Lower leg skin (tissue), 4 donors: ENCODE data around the gene TCERG1. TPM values are rescaled to one million over a fixed set of nuclear protein-coding genes. Genes with fewer than 3 reads are reported as not detected.

ENCODE experiments used
- DNase-seq, 2 donors: peaks; one replicate each; pipeline ENCODE4 v3.0.0-alpha.2; 2019; ENCODE audit warnings: low spot score in 2 of 2
- H3K4me3 ChIP-seq: fragments of 200-600 bp; sonication (generic); 2 replicates; pipeline ENCODE4 v1.5.1; 2017; ENCODE audit warnings: mild to moderate bottlenecking, low read depth; ENCODE audit not compliant: poor library complexity, severe bottlenecking
- POLR2A ChIP-seq, 2 donors: fragments of 450-650 bp; IDR thresholded peaks; one replicate each; pipeline ENCODE4 v1.6.1; 2016 to 2017; ENCODE audit warnings: antibody characterized with exemption in 2 of 2, mild to moderate bottlenecking in 1 of 2, moderate library complexity in 1 of 2
- WGBS, 2 donors: methylation state at CpG; one replicate each; pipeline ENCODE4 v1.1.5; 2018; 5-methylcytosine and 5-hydroxymethylcytosine counted together
- intact Hi-C: fragments of 100-400 bp; cut with DNase I; formaldehyde crosslinking; loops from one replicate; pipeline ENCODE4 v1.15.0; 2023; ENCODE audit warnings: low total_unique reads
- total RNA-seq, 4 donors: library from RNA; depleted of rRNA; stranded (reverse); fragments of >200 nt; gene quantifications; one replicate each; pipeline ENCODE4 v1.1.0, GENCODE V29; 2016
- TF ChIP-seq, protein P1 (sequence below), 3 donors: fragments of 450-650 bp; IDR thresholded peaks; one replicate each; pipeline ENCODE4 v1.5.1; 2016; ENCODE audit warnings: antibody characterized with exemption in 3 of 3, mild to moderate bottlenecking in 3 of 3, moderate library complexity in 2 of 3

The TCERG1 gene
- total RNA-seq = 10 to 100 TPM; 33.8 to 69.5 (median 42.2) TPM

DNA sequence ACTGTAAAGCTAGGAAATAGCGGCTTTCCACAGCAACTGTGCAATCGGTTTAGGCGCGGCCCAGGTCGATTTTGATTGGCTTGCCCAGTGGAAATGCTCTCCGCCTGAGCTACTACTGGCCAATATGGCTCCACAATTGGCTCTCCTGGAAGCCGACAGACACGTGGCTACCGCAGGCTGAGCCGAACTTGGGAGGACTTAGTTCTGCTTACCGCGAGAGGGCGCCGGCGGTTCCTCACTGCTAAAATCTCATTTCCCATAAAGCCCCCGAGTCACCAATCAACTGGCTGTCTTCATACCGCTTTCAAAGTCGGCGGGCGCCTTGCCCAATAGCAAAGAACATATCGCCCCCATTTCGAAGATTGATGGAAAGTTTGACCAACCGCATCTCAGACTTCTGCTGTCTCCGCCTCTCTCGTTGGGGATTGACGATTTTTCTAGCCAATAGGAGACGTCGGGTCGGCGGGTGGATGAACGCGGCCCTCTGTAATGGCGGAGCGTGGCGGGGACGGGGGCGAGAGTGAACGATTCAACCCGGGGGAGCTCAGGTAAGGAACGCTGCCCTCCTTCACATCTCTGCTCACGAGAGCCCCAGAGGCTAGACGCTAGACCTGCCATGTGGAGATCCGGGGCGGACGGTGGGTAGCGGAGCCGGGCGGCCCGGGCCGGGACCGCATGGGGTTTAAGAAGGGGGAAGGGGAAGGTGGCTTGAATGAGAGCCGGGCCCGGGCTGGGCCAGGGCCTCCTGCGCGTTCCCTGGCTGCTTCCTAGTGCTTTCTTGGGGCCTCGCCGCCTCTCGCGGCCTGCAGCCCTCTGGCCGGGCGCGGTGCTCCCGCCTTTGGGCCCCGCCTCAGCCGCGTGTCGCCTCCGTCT, at the start of gene TCERG1:
Gene TCERG1, plus strand, starts transcription at position 473 of the 873 bp plus-strand sequence. Its CDS starts 17 bp downstream, at position 490.
- peak within 1 kb of the TSS; percentile 81 for H3K4me3 ChIP-seq
- intact Hi-C loops = no loop called here
- 1% methylated on average over 68 of the region's 68 CpGs for WGBS, 2 donors
- TF ChIP-seq POLR2A (IDR thresholded peaks at IDR 0.05) = no peak
- TF ChIP-seq, protein P1, sequence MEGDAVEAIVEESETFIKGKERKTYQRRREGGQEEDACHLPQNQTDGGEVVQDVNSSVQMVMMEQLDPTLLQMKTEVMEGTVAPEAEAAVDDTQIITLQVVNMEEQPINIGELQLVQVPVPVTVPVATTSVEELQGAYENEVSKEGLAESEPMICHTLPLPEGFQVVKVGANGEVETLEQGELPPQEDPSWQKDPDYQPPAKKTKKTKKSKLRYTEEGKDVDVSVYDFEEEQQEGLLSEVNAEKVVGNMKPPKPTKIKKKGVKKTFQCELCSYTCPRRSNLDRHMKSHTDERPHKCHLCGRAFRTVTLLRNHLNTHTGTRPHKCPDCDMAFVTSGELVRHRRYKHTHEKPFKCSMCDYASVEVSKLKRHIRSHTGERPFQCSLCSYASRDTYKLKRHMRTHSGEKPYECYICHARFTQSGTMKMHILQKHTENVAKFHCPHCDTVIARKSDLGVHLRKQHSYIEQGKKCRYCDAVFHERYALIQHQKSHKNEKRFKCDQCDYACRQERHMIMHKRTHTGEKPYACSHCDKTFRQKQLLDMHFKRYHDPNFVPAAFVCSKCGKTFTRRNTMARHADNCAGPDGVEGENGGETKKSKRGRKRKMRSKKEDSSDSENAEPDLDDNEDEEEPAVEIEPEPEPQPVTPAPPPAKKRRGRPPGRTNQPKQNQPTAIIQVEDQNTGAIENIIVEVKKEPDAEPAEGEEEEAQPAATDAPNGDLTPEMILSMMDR (IDR thresholded peaks at IDR 0.05) = peak in 1 of 3 donors; percentile 86
- peak; percentile 100 for DNase-seq

DNA sequence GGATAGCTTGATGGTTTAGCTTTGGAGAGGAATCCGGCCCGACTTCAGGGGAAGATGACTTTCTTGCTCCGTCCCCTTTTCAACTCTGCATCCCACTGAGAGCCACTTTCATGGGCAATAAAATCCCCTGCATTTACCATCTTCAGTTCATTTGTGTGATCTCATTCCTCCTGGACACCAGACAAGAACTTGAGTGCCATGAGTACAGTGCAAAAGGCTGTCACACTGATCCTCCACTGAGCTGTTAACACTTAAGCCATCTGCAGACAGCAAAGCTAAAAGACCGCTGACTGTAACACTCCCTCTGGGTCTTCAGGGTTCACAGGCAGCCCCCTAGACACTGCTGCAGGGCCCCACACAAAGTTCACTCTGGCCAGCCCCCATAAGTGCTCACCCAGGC, 48.3 kb upstream of the TCERG1 start:
- intact Hi-C loops = no loop called here

DNA sequence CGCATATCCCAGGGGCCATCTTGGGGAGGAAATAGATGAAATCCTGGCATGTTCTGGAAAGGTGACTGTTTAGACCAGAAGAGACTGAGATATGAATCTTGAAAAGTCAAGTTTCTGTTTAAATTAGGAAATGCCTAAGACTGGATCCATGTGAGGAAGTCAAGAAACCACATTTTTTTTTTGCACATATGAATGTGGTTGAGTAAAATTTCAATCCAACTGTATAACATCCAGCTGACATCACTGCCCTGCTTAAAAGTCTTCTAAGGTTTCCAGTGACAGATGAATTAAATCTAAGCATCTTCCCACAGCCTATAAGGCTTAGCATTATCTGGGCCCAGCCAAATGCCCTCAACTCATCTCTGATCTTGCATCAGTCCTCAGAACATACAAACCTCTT, 47.7 kb upstream of the TCERG1 start:
- intact Hi-C loops = no loop called here
- TF ChIP-seq POLR2A (IDR thresholded peaks at IDR 0.05) = no peak
- TF ChIP-seq, protein P1 (IDR thresholded peaks at IDR 0.05) = no peak
- DNase-seq = no peak
- no peak overlapping the region for H3K4me3 ChIP-seq
- WGBS, 2 donors = 63 to 65% methylated on average over 1 of the region's 1 CpG

More for the DNA sequence above, 48.3 kb upstream of the TCERG1 start:
- DNase-seq = no peak
- no peak for TF ChIP-seq POLR2A (IDR thresholded peaks at IDR 0.05)
- TF ChIP-seq, protein P1 (IDR thresholded peaks at IDR 0.05) = no peak
- 67 to 69% methylated on average over 4 of the region's 4 CpGs for WGBS, 2 donors
- no peak overlapping the region for H3K4me3 ChIP-seq

DNA sequence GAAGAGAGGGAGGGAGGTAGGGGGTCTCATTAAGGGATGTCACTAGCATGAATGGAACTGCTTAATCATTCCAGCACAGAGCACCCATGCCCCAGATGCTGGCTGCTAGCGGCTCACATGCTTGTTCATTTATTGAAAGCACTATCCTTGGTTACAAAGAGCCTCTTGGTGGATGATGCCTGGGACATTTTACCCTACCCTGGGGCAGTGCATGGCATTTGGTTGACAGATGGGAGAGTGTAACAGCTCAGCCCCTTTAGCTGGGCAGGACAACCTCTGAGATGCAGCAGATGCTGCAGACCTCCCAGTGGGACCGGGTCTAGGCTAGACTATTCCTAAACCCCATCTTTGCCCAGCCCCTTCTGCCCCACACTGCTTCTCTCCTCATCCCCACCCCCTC, 46.9 kb upstream of the TCERG1 start:
- no peak overlapping the region for H3K4me3 ChIP-seq
- WGBS, 2 donors = 64 to 77% methylated on average over 2 of the region's 2 CpGs
- no peak for TF ChIP-seq POLR2A (IDR thresholded peaks at IDR 0.05)
- DNase-seq = no peak
- intact Hi-C loops = no loop called here

DNA sequence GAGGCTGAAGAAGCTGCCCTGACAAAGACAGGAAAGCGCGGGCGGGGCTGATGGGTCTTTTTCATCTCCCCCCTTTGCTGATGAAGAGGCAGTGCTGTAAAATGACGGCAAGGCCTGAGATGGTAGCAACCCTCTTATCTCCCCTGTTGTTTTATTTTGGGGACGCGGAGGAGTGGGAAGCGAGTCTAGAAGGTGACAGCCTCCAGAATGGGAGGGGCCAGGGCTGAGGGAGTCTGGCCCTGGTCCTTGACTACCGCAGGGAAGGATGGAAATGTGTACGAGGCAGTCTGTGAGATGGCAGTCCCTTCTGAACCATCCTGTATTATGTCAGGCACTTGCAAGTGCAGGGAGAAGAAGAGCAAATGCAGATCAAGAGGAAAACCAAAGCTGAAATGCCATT, 46.1 kb upstream of the TCERG1 start:
- no peak overlapping the region for H3K4me3 ChIP-seq
- intact Hi-C loops = no loop called here
- WGBS, 2 donors = 73 to 75% methylated on average over 9 of the region's 9 CpGs
- TF ChIP-seq, protein P1 (IDR thresholded peaks at IDR 0.05) = no peak
- TF ChIP-seq POLR2A (IDR thresholded peaks at IDR 0.05) = no peak
- DNase-seq = no peak

DNA sequence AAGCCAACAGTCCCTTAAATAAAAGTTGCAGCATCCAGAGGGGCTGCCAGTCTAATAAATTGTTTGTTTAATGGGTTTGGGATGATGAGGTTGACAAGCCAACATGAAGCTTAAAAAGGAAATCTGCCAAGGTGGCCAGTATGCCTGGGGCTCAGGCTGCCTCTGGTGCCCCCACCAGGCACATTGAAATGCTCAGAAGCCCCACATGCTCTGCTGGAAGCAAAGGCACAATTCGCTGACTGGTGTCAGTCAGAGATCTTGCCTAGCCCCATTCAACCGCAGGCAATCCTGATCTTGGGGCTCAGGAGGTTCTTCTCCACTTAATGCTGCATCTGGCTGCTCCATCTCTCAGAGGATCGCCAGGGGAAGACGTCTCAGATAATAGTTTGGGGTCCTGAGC, 44.2 kb upstream of the TCERG1 start:
- no peak for DNase-seq
- TF ChIP-seq, protein P1 (IDR thresholded peaks at IDR 0.05) = no peak
- TF ChIP-seq POLR2A (IDR thresholded peaks at IDR 0.05) = no peak
- intact Hi-C loops = no loop called here
- WGBS, 2 donors = 65 to 73% methylated on average over 4 of the region's 4 CpGs
- no peak overlapping the region for H3K4me3 ChIP-seq
